IMR-90 (cell line): ENCODE data around the gene KCNJ18. TPM values are rescaled to one million over a fixed set of nuclear protein-coding genes. Genes with fewer than 3 reads are reported as not detected.
"Not testable (repeated sequence)": the region's sequence is repeated elsewhere in the genome, so short reads cannot be mapped to it uniquely, and the experiment has no call there.

Source experiments
- ATAC-seq: fragments of 200-7000 bp; cut with Tn5 transposase; 2 replicates; pipeline ENCODE4 v1.9.1; 2020; ENCODE audit warnings: low read depth, mild to moderate bottlenecking, moderate library complexity
- BruUV-seq: library from RNA; stranded (reverse); fragments of 400-500 nt; replicated peaks from 2 replicates; lab custom pipeline; 2021; lab: Mats Ljungman, UMichigan
- CTCF ChIA-PET: fragments of 300-600 bp; formaldehyde crosslinking; extraction: SDS; loops from one replicate; lab custom pipeline; 2021; ENCODE audit warnings: antibody characterized with exemption; lab: Yijun Ruan, JAX
- POLR2A ChIA-PET: fragments of 300-600 bp; sonication (Branson Sonifier 250); formaldehyde crosslinking; loops from one replicate; lab custom pipeline; 2022; ENCODE audit warnings: antibody characterized with exemption; ENCODE audit not compliant: unreplicated experiment; lab: Charles Lee
- DNase-seq: peaks from one replicate; pipeline ENCODE4 v3.0.0; 2013
- H2AFZ ChIP-seq: replicated peaks from 2 replicates; pipeline ENCODE3; 2013; ENCODE audit warnings: low read length, mild to moderate bottlenecking; ENCODE audit not compliant: poor library complexity
- H2AK5ac ChIP-seq: 2 replicates; pipeline ENCODE4 v1.6.1; 2013; ENCODE audit warnings: low read depth, low read length, inconsistent platforms
- H2AK9ac ChIP-seq: replicated peaks from 2 replicates; pipeline ENCODE3; 2013; ENCODE audit warnings: mild to moderate bottlenecking, low read depth, low read length, moderate library complexity; ENCODE audit not compliant: poor library complexity
- H2BK120ac ChIP-seq: 2 replicates; pipeline ENCODE4 v1.6.1; 2013; ENCODE audit warnings: low read depth, low read length, inconsistent platforms
- H2BK15ac ChIP-seq: 3 replicates; pipeline ENCODE4 v1.6.1; 2013; ENCODE audit warnings: low read depth, low read length, inconsistent platforms
- H2BK20ac ChIP-seq: 2 replicates; pipeline ENCODE4 v1.6.1; 2013; ENCODE audit warnings: low read depth, mild to moderate bottlenecking, inconsistent platforms, low read length, moderate library complexity
- H2BK5ac ChIP-seq: 2 replicates; pipeline ENCODE4 v1.6.1; 2013; ENCODE audit warnings: mild to moderate bottlenecking, low read depth, low read length, inconsistent platforms; ENCODE audit not compliant: poor library complexity, severe bottlenecking
- H3K14ac ChIP-seq: replicated peaks from 2 replicates; pipeline ENCODE4 v1.6.1; 2013; ENCODE audit warnings: low read depth, low read length, inconsistent platforms
- H3K18ac ChIP-seq: 2 replicates; pipeline ENCODE4 v1.6.1; 2013; ENCODE audit warnings: low read depth, low read length, control low read depth
- H3K23ac ChIP-seq: 2 replicates; pipeline ENCODE4 v1.6.1; 2013; ENCODE audit warnings: low read depth, low read length, inconsistent platforms
- H3K27ac ChIP-seq: 2 replicates; pipeline ENCODE4 v1.5.1; 2013; ENCODE audit warnings: mild to moderate bottlenecking, control low read depth, low read length; ENCODE audit not compliant: insufficient read depth
- H3K27me3 ChIP-seq: 2 replicates; pipeline ENCODE4 v1.6.1; 2013; ENCODE audit warnings: low read length; ENCODE audit not compliant: control insufficient read depth, insufficient read depth
- H3K36me3 ChIP-seq: 2 replicates; pipeline ENCODE4 v1.6.1; 2013; ENCODE audit warnings: low read length, mixed read lengths; ENCODE audit not compliant: control insufficient read depth, insufficient read depth
- H3K4ac ChIP-seq: 2 replicates; pipeline ENCODE4 v1.6.1; 2013; ENCODE audit warnings: low read depth, low read length, inconsistent platforms
- H3K4me1 ChIP-seq: 2 replicates; pipeline ENCODE4 v1.6.1; 2013; ENCODE audit warnings: low read length, mixed read lengths; ENCODE audit not compliant: control insufficient read depth, insufficient read depth
- H3K4me2 ChIP-seq: 2 replicates; pipeline ENCODE4 v1.6.1; 2013; ENCODE audit warnings: low read depth, mild to moderate bottlenecking, control low read depth, low read length, moderate library complexity
- H3K4me3 ChIP-seq: 2 replicates; pipeline ENCODE4 v1.5.1; 2013; ENCODE audit warnings: low read depth, mild to moderate bottlenecking, control low read depth, low read length, moderate library complexity; ENCODE audit not compliant: insufficient read depth
- H3K56ac ChIP-seq: 2 replicates; pipeline ENCODE4 v1.6.1; 2013; ENCODE audit warnings: low read length, inconsistent platforms; ENCODE audit not compliant: insufficient read depth; ENCODE audit errors: extremely low read depth
- H3K79me1 ChIP-seq, 2 experiments: 2 replicates each; pipeline ENCODE4 v1.6.1; 2013; ENCODE audit warnings: low read length in 2 of 2, inconsistent platforms in 1 of 2, low read depth in 1 of 2
- H3K9ac ChIP-seq: 2 replicates; pipeline ENCODE4 v1.6.1; 2013; ENCODE audit warnings: low read depth, low read length, control low read depth
- H3K9me1 ChIP-seq: 2 replicates; pipeline ENCODE4 v1.6.1; 2013; ENCODE audit warnings: low read length, inconsistent platforms; ENCODE audit not compliant: insufficient read depth
- H3K9me3 ChIP-seq: 2 replicates; pipeline ENCODE4 v1.6.1; 2013; ENCODE audit warnings: low read length; ENCODE audit not compliant: control insufficient read depth, insufficient read depth
- H4K20me1 ChIP-seq: 2 replicates; pipeline ENCODE4 v1.6.1; 2013; ENCODE audit warnings: low read length, inconsistent platforms; ENCODE audit not compliant: insufficient read depth
- H4K5ac ChIP-seq: 2 replicates; pipeline ENCODE4 v1.6.1; 2013; ENCODE audit warnings: mild to moderate bottlenecking, low read depth, low read length, control low read depth
- H4K8ac ChIP-seq, 2 experiments: 2 replicates each; pipeline ENCODE4 v1.6.1; 2013; ENCODE audit warnings: low read depth in 2 of 2, low read length in 2 of 2, control low read depth in 1 of 2, inconsistent platforms in 1 of 2
- H4K91ac ChIP-seq: 2 replicates; pipeline ENCODE4 v1.6.1; 2013; ENCODE audit warnings: low read depth, low read length, inconsistent platforms; ENCODE audit not compliant: insufficient read depth
- WGBS, 2 experiments: methylation state at CpG; one replicate each; pipeline versions ENCODE4 v1.1.5 to v1.1.7; 2013; ENCODE audit warnings: missing lambda C conversion rate in 2 of 2; ENCODE audit not compliant: insufficient read length in 1 of 2; ENCODE audit errors: extremely low coverage in 2 of 2; 5-methylcytosine and 5-hydroxymethylcytosine counted together
- dilution Hi-C: fragments of 300-500 bp; cut with HindIII; formaldehyde crosslinking; loops from one replicate; pipeline ENCODE4 v1.14.3; 2018; ENCODE audit warnings: low sequenced_read_pairs; ENCODE audit not compliant: unreplicated experiment
- in situ Hi-C: fragments of 300-500 bp; cut with MboI; formaldehyde crosslinking; loops from 3 replicates; pipeline ENCODE4 v1.14.3; 2019; ENCODE audit warnings: low sequenced_read_pairs, inconsistent platforms, mixed read lengths
- intact Hi-C: fragments of 100-400 bp; cut with micrococcal nuclease; formaldehyde crosslinking; loops from 2 replicates; pipeline ENCODE4 v1.10.0; 2022
- polyA plus RNA-seq, 3 experiments: library from polyadenylated mRNA; depleted of rRNA; stranded (reverse); fragments of >200 nt; gene quantifications; 2 replicates each; pipeline ENCODE4 v1.2.3, GENCODE V29; 2012; ENCODE audit warnings: low replicate concordance in 1 of 3
- total RNA-seq: library from RNA; depleted of rRNA; stranded (reverse); fragments of >200 nt; gene quantifications from 2 replicates; pipeline ENCODE4 v1.2.3, GENCODE V29; 2012

The KCNJ18 gene
- total and polyA plus RNA-seq, 2 of the 4 experiments (the other 2 are of a cell fraction): not detected

DNA sequence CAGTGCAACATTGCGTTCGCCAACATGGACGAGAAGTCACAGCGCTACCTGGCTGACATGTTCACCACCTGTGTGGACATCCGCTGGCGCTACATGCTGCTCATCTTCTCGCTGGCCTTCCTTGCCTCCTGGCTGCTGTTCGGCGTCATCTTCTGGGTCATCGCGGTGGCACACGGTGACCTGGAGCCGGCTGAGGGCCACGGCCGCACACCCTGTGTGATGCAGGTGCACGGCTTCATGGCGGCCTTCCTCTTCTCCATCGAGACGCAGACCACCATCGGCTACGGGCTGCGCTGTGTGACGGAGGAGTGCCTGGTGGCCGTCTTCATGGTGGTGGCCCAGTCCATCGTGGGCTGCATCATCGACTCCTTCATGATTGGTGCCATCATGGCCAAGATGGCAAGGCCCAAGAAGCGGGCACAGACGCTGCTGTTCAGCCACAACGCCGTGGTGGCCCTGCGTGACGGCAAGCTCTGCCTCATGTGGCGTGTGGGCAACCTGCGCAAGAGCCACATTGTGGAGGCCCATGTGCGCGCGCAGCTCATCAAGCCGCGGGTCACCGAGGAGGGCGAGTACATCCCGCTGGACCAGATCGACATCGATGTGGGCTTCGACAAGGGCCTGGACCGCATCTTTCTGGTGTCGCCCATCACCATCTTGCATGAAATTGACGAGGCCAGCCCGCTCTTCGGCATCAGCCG is 10.8 kb downstream of the KCNJ18 start:
- H3K79me1 ChIP-seq, H2BK15ac ChIP-seq, DNase-seq, H2BK120ac ChIP-seq, H3K4ac ChIP-seq, H4K20me1 ChIP-seq, H4K8ac ChIP-seq, H3K18ac ChIP-seq, H2BK5ac ChIP-seq, H4K5ac ChIP-seq, H3K4me1 ChIP-seq, H4K91ac ChIP-seq, H3K14ac ChIP-seq, H2AK9ac ChIP-seq, H2AK5ac ChIP-seq, H2AFZ ChIP-seq, ATAC-seq, intact Hi-C loops, H3K56ac ChIP-seq, BruUV-seq, H3K4me3 ChIP-seq, H3K27ac ChIP-seq, H3K9me1 ChIP-seq, H3K27me3 ChIP-seq, H3K9ac ChIP-seq, H3K4me2 ChIP-seq, dilution Hi-C loops, H2BK20ac ChIP-seq, H3K23ac ChIP-seq, CTCF ChIA-PET, H3K36me3 ChIP-seq, POLR2A ChIA-PET: not testable (repeated sequence)
- 74% methylated on average over 9 of the region's 51 CpGs; no CpG with 5 or more reads in 1 of the 2 experiments for WGBS, 2 experiments
- peaks cover 21% of the 10 kb centered on the region for H3K9me3 ChIP-seq
- in situ Hi-C loops: loop anchor here (10.0 kb wide), 1 partner anchor 278 kb away; no protein-coding TSS in a partner anchor

DNA sequence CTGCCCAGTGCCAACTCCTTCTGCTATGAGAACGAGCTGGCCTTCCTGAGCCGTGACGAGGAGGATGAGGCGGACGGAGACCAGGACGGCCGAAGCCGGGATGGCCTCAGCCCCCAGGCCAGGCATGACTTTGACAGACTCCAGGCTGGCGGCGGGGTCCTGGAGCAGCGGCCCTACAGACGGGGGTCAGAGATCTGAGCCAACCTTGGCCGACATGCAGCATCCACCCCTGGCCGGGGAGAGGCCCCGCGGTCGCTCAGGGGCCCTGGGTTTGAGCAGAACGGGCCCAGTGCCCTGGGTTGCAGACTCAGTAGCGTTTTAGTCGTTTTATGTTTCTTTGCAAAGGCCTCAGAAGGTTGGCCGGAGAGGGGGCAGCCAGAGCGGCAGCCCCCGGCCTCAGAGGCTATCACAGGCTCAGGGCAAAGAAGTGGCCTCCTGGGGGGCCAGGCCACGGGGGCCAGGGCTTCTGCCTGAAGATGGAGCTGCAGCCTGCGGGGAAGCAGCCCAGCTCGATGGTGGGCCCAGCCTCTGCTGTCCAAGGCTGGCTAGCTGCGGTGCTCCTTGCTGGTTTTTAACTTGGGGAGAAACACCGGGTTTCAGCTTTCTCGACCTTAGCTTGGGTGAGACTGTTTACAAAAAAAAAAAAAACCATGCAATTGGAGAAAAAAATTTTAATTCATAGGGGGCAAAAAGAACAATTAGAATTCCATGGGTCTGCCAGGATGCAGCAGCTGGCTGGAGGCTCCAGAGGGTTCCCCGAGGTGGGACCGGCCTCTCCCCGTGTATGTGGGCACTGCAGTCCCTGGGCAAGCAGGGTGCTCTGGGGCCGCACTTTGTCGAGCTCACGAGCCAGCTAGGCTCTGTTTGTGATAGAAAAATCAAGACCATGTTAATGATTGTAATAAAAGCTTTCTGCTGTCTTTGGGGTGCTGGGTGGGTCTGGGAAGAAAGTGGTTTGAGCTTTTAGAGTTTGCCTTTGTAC is 11.9 kb downstream of the KCNJ18 start:
- H3K14ac ChIP-seq, H3K4ac ChIP-seq, H2AFZ ChIP-seq, BruUV-seq, ATAC-seq, H3K18ac ChIP-seq, H2BK5ac ChIP-seq, H3K56ac ChIP-seq, H3K23ac ChIP-seq, H4K8ac ChIP-seq, H3K4me3 ChIP-seq, H3K4me2 ChIP-seq, H2AK5ac ChIP-seq, H3K4me1 ChIP-seq, dilution Hi-C loops, H3K27me3 ChIP-seq, H3K27ac ChIP-seq, CTCF ChIA-PET, H4K20me1 ChIP-seq, H3K79me1 ChIP-seq, H2AK9ac ChIP-seq, POLR2A ChIA-PET, H3K36me3 ChIP-seq, H2BK20ac ChIP-seq, DNase-seq, H3K9me1 ChIP-seq, H3K9ac ChIP-seq, H2BK15ac ChIP-seq, H4K91ac ChIP-seq, H2BK120ac ChIP-seq, H4K5ac ChIP-seq, intact Hi-C loops: not testable (repeated sequence)
- 66% methylated on average over 13 of the region's 35 CpGs; no CpG with 5 or more reads in 1 of the 2 experiments for WGBS, 2 experiments
- H3K9me3 ChIP-seq: peaks cover 21% of the 10 kb centered on the region
- in situ Hi-C loops: loop anchor here (10.0 kb wide), 1 partner anchor 279 kb away; no protein-coding TSS in a partner anchor
